Brain pericyte (primary cell): ENCODE results near the gene KLK6.

Experiments used
- DNase-seq: peaks from one replicate; pipeline ENCODE4 v3.0.0-alpha.2; 2012; ENCODE audit warnings: low read depth, low spot score

Gene KLK6

GRCh38 chr19:50911206-50912101 is 57.9 kb downstream of the KLK6 start, which contains the start of gene KLK4:
Gene KLK4, minus strand, starts transcription at chr19:50911395. Its CDS starts 657 bp downstream, at chr19:50910738.
- no peak for DNase-seq

- no peak for DNase-seq
Measured at GRCh38 chr19:50910722-50911121, 58.7 kb downstream of the KLK6 start.

DNA sequence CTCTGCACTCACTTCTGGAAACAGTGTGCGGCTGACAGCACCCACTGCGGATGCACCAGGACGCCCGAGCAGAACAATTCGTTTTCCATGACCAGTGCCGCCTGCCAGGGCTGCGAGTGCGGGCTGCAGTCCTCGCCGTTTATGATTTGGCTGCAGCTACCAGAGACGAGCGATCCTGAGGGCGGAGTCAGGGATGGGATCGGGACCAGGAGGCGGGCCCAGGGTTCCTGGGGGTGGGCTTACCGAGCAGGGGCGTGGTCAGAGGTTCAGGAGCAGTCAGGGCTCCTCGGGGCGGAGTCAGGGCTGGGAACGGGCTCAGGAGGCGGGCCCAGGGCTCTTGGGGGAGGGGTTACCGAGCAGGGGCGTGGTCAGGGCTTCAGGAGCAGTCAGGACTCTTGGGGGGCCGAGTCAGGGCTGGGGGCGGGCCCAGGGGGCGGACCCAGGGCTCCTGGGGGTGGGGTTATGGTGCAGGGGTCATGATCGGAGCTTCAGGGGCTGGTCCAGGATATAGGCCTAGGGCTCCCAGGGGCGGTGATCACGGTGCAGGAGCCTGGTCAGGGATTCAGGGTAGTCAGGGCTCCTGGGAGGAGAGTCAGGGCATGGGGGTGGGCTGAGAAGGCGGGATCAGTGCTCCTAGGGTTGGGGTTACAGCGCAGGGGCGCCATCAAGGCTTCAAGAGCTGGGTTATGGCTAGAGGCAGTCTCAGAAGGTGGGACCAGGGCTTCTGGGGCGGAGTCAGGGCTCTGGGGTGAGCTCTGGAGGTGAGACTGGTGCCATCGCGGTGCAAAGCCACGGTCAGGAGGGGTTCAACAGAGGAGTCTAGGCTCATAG is 59.9 kb downstream of the KLK6 start:
- DNase-seq: no peak
